Ovary (tissue), 3 donors: Measurements from ENCODE around the gene STAMBPL1.

Source experiments
- POLR2A ChIP-seq: fragments of 450-650 bp; IDR thresholded peaks from one replicate; pipeline ENCODE4 v1.6.1; 2017; ENCODE audit warnings: antibody characterized with exemption, mild to moderate bottlenecking, moderate library complexity
- TF ChIP-seq, protein P1 (sequence below), 3 donors: fragments of 450-650 bp in 2 of 3; fragments of 200-600 bp in 1 of 3; IDR thresholded peaks; one replicate each; pipeline versions ENCODE4 v1.5.1 to v1.8.0; 2016 to 2022; ENCODE audit warnings: antibody characterized with exemption in 3 of 3, mild to moderate bottlenecking in 1 of 3
- donor health status: DM: no; HTN: no; CAD: no.

DNA sequence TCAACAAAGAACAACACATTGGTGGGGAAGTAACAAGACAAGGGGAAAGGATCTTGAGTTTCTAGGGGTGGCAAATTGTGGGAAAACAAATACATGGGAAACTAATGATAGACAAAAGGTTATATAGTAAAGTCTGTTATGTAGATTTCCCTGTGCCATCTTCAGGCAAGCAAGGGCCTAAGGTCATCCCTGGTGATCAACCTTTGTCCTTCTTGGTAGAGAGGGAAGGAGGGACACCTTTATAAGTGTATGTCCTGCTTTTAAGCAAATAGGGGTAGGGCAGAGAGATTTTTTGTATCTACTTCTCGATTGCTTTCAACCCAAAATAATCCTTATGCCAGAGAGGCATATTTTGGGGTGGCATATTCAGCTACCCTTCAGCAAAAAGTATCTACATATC is 84.3 kb downstream of the STAMBPL1 start:
- TF ChIP-seq, protein P1, sequence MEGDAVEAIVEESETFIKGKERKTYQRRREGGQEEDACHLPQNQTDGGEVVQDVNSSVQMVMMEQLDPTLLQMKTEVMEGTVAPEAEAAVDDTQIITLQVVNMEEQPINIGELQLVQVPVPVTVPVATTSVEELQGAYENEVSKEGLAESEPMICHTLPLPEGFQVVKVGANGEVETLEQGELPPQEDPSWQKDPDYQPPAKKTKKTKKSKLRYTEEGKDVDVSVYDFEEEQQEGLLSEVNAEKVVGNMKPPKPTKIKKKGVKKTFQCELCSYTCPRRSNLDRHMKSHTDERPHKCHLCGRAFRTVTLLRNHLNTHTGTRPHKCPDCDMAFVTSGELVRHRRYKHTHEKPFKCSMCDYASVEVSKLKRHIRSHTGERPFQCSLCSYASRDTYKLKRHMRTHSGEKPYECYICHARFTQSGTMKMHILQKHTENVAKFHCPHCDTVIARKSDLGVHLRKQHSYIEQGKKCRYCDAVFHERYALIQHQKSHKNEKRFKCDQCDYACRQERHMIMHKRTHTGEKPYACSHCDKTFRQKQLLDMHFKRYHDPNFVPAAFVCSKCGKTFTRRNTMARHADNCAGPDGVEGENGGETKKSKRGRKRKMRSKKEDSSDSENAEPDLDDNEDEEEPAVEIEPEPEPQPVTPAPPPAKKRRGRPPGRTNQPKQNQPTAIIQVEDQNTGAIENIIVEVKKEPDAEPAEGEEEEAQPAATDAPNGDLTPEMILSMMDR (IDR thresholded peaks at IDR 0.05), result no peak
- no peak for TF ChIP-seq POLR2A
